Measurements from ENCODE around the gene MOK. TPM values are rescaled to one million over a fixed set of nuclear protein-coding genes. Genes with fewer than 3 reads are reported as not detected.

MOK gene
- total RNA-seq, 4 donors from 2014 or later: 3.0 to 16.0 (median 11.1) TPM

GRCh38 chr14:102211240-102211639 lies 93.7 kb downstream of the MOK start:
- Histone ChIP-seq H3K27ac (no peak overlapping the region), H3K36me3 (peaks cover 0 to 3% (median 0%) of the 10 kb centered on the region in 4 donors), H3K27me3 (no peaks in the 10 kb centered on the region), H3K4me3 (no peak overlapping the region), H3K4me1 (peaks cover 0 to 16% (median 5%) of the 10 kb centered on the region in 4 donors), H3K9me3 (no peaks in the 10 kb centered on the region)
- intact Hi-C loops (cut with DNase I; ENCODE audit: low total_unique reads): no loop called here
- in situ Hi-C loops (cut with MboI; ENCODE audit: low pct_ligation_motif_present in 1 of 4, low pct_unique_long_range_greater_than_20kb in 1 of 4, low sequenced_read_pairs in 3 of 4): no loop called here
- WGBS, 2 donors (ENCODE audit: low coverage in 1 of 2): 93 to 95% methylated on average over 2 to 10 of the region's 12 CpGs
- no peak for DNase-seq
- no peak for TF ChIP-seq POLR2AphosphoS5 (IDR thresholded peaks at IDR 0.05)
- TF ChIP-seq EP300 (IDR thresholded peaks at IDR 0.05; ENCODE audit: low read depth): no peak
- no peak for TF ChIP-seq CTCF (IDR thresholded peaks at IDR 0.05)
- no peak for TF ChIP-seq POLR2A (IDR thresholded peaks at IDR 0.05)

DNA sequence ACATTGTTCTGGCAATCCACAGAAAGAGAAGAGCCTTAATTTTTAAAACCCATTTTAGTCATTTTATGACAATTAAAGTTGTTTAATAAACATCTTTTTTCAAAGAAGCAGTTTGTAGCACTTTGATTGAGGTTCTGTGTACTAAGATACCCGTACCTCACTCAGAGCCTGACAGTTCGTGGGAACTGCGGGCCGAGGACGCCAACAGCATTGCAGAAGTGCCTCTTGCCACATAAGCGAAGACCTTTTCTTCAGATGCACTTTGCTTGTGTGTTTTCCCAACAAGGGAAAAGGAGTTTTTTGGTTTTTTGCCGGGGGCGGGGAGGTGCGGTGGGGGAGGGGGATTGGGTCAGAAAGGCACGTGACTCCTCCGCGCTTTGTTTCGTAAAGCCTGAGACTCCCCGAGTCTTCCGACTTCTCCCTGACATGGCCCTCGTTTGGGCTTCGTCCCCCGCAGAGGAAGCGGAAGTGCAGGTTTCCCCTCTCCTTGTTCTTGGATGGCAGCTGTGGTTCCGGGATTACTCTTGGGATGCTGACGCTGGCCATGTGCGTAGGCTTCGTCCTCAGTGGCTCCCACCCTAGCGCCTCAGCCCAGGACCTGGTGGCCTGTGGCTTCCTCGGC lies 94.4 kb downstream of the MOK start:
- Histone ChIP-seq H3K27me3 (no peaks in the 10 kb centered on the region), H3K4me1 (peaks cover 0 to 13% (median 3%) of the 10 kb centered on the region in 4 donors), H3K4me3 (no peak overlapping the region), H3K9me3 (no peaks in the 10 kb centered on the region), H3K36me3 (peaks cover 0 to 3% (median 0%) of the 10 kb centered on the region in 4 donors), H3K27ac (no peak overlapping the region)
- in situ Hi-C loops (cut with MboI; ENCODE audit: low pct_ligation_motif_present in 1 of 4, low pct_unique_long_range_greater_than_20kb in 1 of 4, low sequenced_read_pairs in 3 of 4): no loop called here
- intact Hi-C loops (cut with DNase I; ENCODE audit: low total_unique reads): no loop called here
- DNase-seq: no peak
- WGBS, 2 donors (ENCODE audit: low coverage in 1 of 2): 92 to 97% methylated on average over 13 to 23 of the region's 25 CpGs
- no peak for TF ChIP-seq POLR2AphosphoS5 (IDR thresholded peaks at IDR 0.05)
- no peak for TF ChIP-seq POLR2A (IDR thresholded peaks at IDR 0.05)

DNA sequence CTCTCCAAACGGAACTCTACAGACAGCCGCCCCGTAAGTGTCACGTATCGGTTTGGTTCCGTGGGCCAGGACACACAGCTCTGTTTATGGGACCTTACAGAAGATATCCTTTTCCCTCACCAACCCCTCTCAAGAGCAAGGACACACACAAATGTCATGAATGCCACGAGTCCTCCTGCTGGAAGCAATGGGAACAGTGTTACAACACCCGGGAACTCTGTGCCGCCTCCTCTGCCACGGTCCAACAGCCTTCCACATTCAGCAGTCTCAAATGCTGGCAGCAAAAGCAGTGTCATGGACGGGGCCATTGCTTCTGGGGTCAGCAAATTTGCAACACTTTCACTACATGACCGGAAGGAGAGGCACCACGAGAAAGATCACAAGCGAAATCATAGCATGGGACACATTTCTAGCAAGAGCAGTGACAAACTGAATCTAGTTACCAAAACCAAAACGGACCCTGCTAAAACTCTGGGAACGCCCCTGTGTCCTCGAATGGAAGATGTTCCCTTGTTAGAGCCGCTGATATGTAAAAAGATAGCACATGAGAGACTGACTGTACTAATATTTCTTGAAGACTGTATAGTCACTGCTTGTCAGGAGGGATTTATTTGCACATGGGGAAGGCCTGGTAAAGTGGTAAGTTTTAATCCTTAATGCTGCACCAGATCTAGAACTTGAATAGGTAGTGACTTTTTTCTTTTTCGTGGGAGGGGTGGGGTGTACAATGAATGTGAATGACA lies 95.6 kb downstream of the MOK start:
- Histone ChIP-seq H3K36me3 (peaks cover 0 to 3% (median 0%) of the 10 kb centered on the region in 4 donors), H3K27ac (no peak overlapping the region), H3K4me3 (no peak overlapping the region), H3K9me3 (no peaks in the 10 kb centered on the region), H3K27me3 (no peaks in the 10 kb centered on the region), H3K4me1 (peaks cover 0 to 1% (median 0%) of the 10 kb centered on the region in 4 donors)
- TF ChIP-seq POLR2A (IDR thresholded peaks at IDR 0.05) (no peak), POLR2AphosphoS5 (IDR thresholded peaks at IDR 0.05) (no peak), CTCF (IDR thresholded peaks at IDR 0.05) (no peak), EP300 (IDR thresholded peaks at IDR 0.05; ENCODE audit: low read depth) (no peak)
- 89% methylated on average over 19 of the region's 19 CpGs; no CpG with 5 or more reads in 1 of the 2 donors for WGBS, 2 donors (ENCODE audit: low coverage in 1 of 2)
- intact Hi-C loops (cut with DNase I; ENCODE audit: low total_unique reads) (no loop called here), in situ Hi-C loops (cut with MboI; ENCODE audit: low pct_ligation_motif_present in 1 of 4, low pct_unique_long_range_greater_than_20kb in 1 of 4, low sequenced_read_pairs in 3 of 4) (no loop called here)
- DNase-seq: no peak

GRCh38 chr14:102208741-102209140 lies 96.2 kb downstream of the MOK start:
- H3K4me3 ChIP-seq: no peak overlapping the region
- intact Hi-C loops (cut with DNase I; ENCODE audit: low total_unique reads): no loop called here
- in situ Hi-C loops (cut with MboI; ENCODE audit: low pct_ligation_motif_present in 1 of 4, low pct_unique_long_range_greater_than_20kb in 1 of 4, low sequenced_read_pairs in 3 of 4): no loop called here
- peaks cover 0 to 3% (median 0%) of the 10 kb centered on the region in 4 donors for H3K36me3 ChIP-seq
- no peaks in the 10 kb centered on the region for H3K9me3 ChIP-seq
- no peaks in the 10 kb centered on the region for H3K4me1 ChIP-seq
- H3K27ac ChIP-seq: no peak overlapping the region
- DNase-seq: peak; percentile 3
- no peak for TF ChIP-seq POLR2AphosphoS5 (IDR thresholded peaks at IDR 0.05)
- TF ChIP-seq POLR2A (IDR thresholded peaks at IDR 0.05): no peak
- TF ChIP-seq CTCF (IDR thresholded peaks at IDR 0.05): no peak
- TF ChIP-seq EP300 (IDR thresholded peaks at IDR 0.05; ENCODE audit: low read depth): no peak
- no peaks in the 10 kb centered on the region for H3K27me3 ChIP-seq
- WGBS, 2 donors (ENCODE audit: low coverage in 1 of 2): 96% methylated on average over 17 of the region's 17 CpGs; no CpG with 5 or more reads in 1 of the 2 donors
